Sigmoid colon (tissue), 4 donors: ENCODE measurements around the gene TCF12.

Experiments
- CTCF ChIP-seq, 4 experiments: fragments of 450-650 bp in 3 of 4; fragments of 200-600 bp in 1 of 4; IDR thresholded peaks; one replicate each; pipeline ENCODE4 v1.5.1; 2016 to 2019; ENCODE audit warnings: antibody characterized with exemption in 4 of 4, mild to moderate bottlenecking in 3 of 4, moderate library complexity in 2 of 4
- EP300 ChIP-seq, 4 donors: sonication (generic); formaldehyde crosslinking; IDR thresholded peaks; one replicate each; pipeline ENCODE4 v1.6.1; 2017; ENCODE audit warnings: antibody characterized with exemption in 4 of 4
- POLR2A ChIP-seq, 2 donors: fragments of 450-650 bp; IDR thresholded peaks; one replicate each; pipeline ENCODE4 v1.6.1; 2016; ENCODE audit warnings: antibody characterized with exemption in 2 of 2, mild to moderate bottlenecking in 2 of 2, moderate library complexity in 2 of 2
- POLR2AphosphoS5 ChIP-seq, 4 donors: sonication (generic); formaldehyde crosslinking; IDR thresholded peaks; one replicate each; pipeline ENCODE4 v1.6.1; 2017; ENCODE audit warnings: antibody characterized with exemption in 4 of 4

- TF ChIP-seq POLR2A (IDR thresholded peaks at IDR 0.05) (no peak), CTCF (IDR thresholded peaks at IDR 0.05) (no peak), POLR2AphosphoS5 (IDR thresholded peaks at IDR 0.05) (no peak), EP300 (IDR thresholded peaks at IDR 0.05) (no peak)
Observed at GRCh38 chr15:57019496-57020160, 101.2 kb downstream of the TCF12 start.
